GM18951 (cell line): Measurements from ENCODE around the gene TMEM45B.
"Not testable (repeated sequence)": the region's sequence is repeated elsewhere in the genome, so short reads cannot be mapped to it uniquely, and the experiment has no call there.

ENCODE experiments used
- POLR2A ChIP-seq: IDR thresholded peaks from 4 replicates; pipeline ENCODE4 v1.6.1; 2011; ENCODE audit warnings: mild to moderate bottlenecking; ENCODE audit not compliant: insufficient read length, insufficient read depth; ENCODE audit errors: extremely low read depth
- in situ Hi-C: fragments of 300-500 bp; cut with MboI; formaldehyde crosslinking; loops from one replicate; pipeline ENCODE4 v1.12.0; 2022; ENCODE audit warnings: low sequenced_read_pairs, mixed read lengths, inconsistent platforms; ENCODE audit not compliant: unreplicated experiment

TMEM45B gene

GRCh38 chr11:129815596-129816461 is at the start of gene TMEM45B:
TMEM45B (plus strand) TSS chr11:129815848; CDS start chr11:129852483, 36,635 bp downstream.
- in situ Hi-C loops = no loop called here
- TF ChIP-seq POLR2A = no peak

GRCh38 chr11:129766898-129767604 is 48.6 kb upstream of the TMEM45B start:
- in situ Hi-C loops = loop anchor here (25.0 kb wide), 1 partner anchor 405 kb away; no protein-coding TSS in a partner anchor
- no peak for TF ChIP-seq POLR2A

GRCh38 chr11:129767827-129768226 is 47.8 kb upstream of the TMEM45B start:
- no peak for TF ChIP-seq POLR2A
- in situ Hi-C loops = loop anchor here (25.0 kb wide), 1 partner anchor 406 kb away; no protein-coding TSS in a partner anchor

GRCh38 chr11:129768356-129768755 is 47.3 kb upstream of the TMEM45B start:
- TF ChIP-seq POLR2A = no peak
- in situ Hi-C loops = loop anchor here (25.0 kb wide), 1 partner anchor 406 kb away; no protein-coding TSS in a partner anchor

GRCh38 chr11:129769059-129769458 is 46.6 kb upstream of the TMEM45B start:
- no peak for TF ChIP-seq POLR2A
- in situ Hi-C loops = loop anchor here (25.0 kb wide), 1 partner anchor 407 kb away; no protein-coding TSS in a partner anchor

- TF ChIP-seq POLR2A = no peak
- in situ Hi-C loops = loop anchor here (25.0 kb wide), 1 partner anchor 409 kb away; no protein-coding TSS in a partner anchor
Observed at GRCh38 chr11:129770993-129771392, 44.7 kb upstream of the TMEM45B start.

GRCh38 chr11:129771456-129771855 is 44.2 kb upstream of the TMEM45B start:
- in situ Hi-C loops = loop anchor here (25.0 kb wide), 1 partner anchor 409 kb away; no protein-coding TSS in a partner anchor

GRCh38 chr11:129778877-129779276 is 36.8 kb upstream of the TMEM45B start:
- in situ Hi-C loops = no loop called here
- TF ChIP-seq POLR2A = no peak

- in situ Hi-C loops = no loop called here
- no peak for TF ChIP-seq POLR2A
Observed at GRCh38 chr11:129779342-129779741, 36.3 kb upstream of the TMEM45B start.

- in situ Hi-C loops = no loop called here
- no peak for TF ChIP-seq POLR2A
Observed at GRCh38 chr11:129785383-129786111, 30.1 kb upstream of the TMEM45B start.

GRCh38 chr11:129786112-129786416 is 29.6 kb upstream of the TMEM45B start:
- in situ Hi-C loops = not testable (repeated sequence)

GRCh38 chr11:129787532-129788155 is 28.0 kb upstream of the TMEM45B start:
- TF ChIP-seq POLR2A = no peak
- in situ Hi-C loops = no loop called here

- no peak for TF ChIP-seq POLR2A
- in situ Hi-C loops = no loop called here
Observed at GRCh38 chr11:129788278-129788677, 27.4 kb upstream of the TMEM45B start.
